Measurements from ENCODE around the gene CPED1. TPM values are rescaled to one million over a fixed set of nuclear protein-coding genes. Genes with fewer than 3 reads are reported as not detected.

Gene CPED1
- polyA plus RNA-seq, 1 donor from 2014 or later, result not detected

DNA sequence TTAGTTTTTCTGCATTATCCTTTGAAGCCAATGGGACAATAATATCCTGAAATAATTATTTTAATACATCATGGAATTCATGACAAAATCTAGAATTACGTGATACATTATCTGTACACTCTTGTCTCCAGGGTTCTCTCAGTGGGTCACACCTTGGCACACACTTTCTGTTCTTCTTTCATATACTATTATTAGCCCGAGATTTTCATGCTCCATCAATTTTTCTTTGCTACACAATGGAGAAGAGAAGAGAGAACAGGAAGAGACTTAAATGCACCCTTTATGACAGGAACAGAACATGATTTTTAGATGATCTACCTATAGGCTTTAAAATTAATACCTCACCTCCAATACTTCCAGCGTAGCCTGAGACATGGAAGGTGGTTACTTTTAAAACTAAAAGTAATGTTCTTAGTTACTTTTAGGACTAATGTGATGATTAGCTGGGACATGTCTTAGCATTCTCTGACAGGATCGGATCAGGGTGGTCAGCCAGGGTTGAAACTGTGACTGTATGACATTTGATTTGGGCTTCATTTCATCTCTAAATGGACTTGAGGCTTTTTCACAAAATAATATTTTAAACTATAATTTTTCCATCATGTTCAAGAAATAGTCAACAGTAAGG, 192.0 kb downstream of the CPED1 start:
- no peak overlapping the region for H3K4me3 ChIP-seq (ENCODE audit: low read length)
- no peaks in the 10 kb centered on the region for H3K9me2 ChIP-seq (ENCODE audit: insufficient read depth, low read length)
- no peak overlapping the region for H3K4me2 ChIP-seq (ENCODE audit: low read length)
- no peaks in the 10 kb centered on the region for H3K36me3 ChIP-seq (ENCODE audit: insufficient read depth, low read length)
- no peaks in the 10 kb centered on the region for H3K9me3 ChIP-seq (ENCODE audit: low read length)
- H4K20me1 ChIP-seq (ENCODE audit: insufficient read depth), result no peaks in the 10 kb centered on the region
- no peak overlapping the region for H2AFZ ChIP-seq (ENCODE audit: low read depth, low read length)
- no peak overlapping the region for H3K27ac ChIP-seq (ENCODE audit: low read length)
- H3F3A ChIP-seq (ENCODE audit: insufficient read depth, low read length, poor library complexity, severe bottlenecking), result no peaks in the 10 kb centered on the region
- no peak overlapping the region for H3K9ac ChIP-seq (ENCODE audit: low read length)
- TF ChIP-seq POLR2AphosphoS5 (IDR thresholded peaks at IDR 0.05) (no peak), EZH2 (IDR thresholded peaks at IDR 0.05; ENCODE audit: borderline replicate concordance, insufficient read depth, low read length, poor library complexity, severe bottlenecking) (no peak), RAD21 (conservative IDR thresholded peaks at IDR 0.05) (no peak), MXI1 (conservative IDR thresholded peaks at IDR 0.05; ENCODE audit: poor library complexity, severe bottlenecking) (no peak), SMC3 (conservative IDR thresholded peaks at IDR 0.05; ENCODE audit: poor library complexity) (no peak), TAF1 (IDR thresholded peaks at IDR 0.05; ENCODE audit: low read depth) (no peak), EP300 (conservative IDR thresholded peaks at IDR 0.05; ENCODE audit: poor library complexity, severe bottlenecking) (no peak), CTCF (IDR thresholded peaks at IDR 0.05; ENCODE audit: poor library complexity, severe bottlenecking) (no peak)
- TF ChIP-seq, protein P1, sequence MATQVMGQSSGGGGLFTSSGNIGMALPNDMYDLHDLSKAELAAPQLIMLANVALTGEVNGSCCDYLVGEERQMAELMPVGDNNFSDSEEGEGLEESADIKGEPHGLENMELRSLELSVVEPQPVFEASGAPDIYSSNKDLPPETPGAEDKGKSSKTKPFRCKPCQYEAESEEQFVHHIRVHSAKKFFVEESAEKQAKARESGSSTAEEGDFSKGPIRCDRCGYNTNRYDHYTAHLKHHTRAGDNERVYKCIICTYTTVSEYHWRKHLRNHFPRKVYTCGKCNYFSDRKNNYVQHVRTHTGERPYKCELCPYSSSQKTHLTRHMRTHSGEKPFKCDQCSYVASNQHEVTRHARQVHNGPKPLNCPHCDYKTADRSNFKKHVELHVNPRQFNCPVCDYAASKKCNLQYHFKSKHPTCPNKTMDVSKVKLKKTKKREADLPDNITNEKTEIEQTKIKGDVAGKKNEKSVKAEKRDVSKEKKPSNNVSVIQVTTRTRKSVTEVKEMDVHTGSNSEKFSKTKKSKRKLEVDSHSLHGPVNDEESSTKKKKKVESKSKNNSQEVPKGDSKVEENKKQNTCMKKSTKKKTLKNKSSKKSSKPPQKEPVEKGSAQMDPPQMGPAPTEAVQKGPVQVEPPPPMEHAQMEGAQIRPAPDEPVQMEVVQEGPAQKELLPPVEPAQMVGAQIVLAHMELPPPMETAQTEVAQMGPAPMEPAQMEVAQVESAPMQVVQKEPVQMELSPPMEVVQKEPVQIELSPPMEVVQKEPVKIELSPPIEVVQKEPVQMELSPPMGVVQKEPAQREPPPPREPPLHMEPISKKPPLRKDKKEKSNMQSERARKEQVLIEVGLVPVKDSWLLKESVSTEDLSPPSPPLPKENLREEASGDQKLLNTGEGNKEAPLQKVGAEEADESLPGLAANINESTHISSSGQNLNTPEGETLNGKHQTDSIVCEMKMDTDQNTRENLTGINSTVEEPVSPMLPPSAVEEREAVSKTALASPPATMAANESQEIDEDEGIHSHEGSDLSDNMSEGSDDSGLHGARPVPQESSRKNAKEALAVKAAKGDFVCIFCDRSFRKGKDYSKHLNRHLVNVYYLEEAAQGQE (IDR thresholded peaks at IDR 0.05; ENCODE audit: borderline replicate concordance), result no peak
- H3K79me2 ChIP-seq (replicated peaks; ENCODE audit: insufficient read depth, low read length), result no peaks in the 10 kb centered on the region
- no peaks in the 10 kb centered on the region for H3K27me3 ChIP-seq (ENCODE audit: insufficient read depth, low read depth, low read length)

DNA sequence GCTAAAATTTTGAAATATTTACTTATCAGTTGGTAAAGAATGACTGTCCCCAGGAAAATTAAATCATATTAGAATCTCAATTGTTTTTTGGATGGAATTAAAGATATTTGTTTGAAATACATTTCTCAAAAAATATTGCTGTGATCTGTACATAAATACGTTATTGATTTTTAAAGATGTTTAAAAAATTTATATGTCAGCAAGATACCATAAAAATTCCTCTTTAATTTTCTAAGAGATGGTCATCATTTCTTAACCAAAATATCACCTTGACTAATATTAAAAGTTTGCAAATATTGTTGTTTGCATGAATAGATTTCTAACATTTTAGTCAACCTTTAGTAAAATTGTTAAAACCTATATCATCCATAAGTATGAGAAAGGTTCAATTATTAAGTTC, 192.8 kb downstream of the CPED1 start:
- Histone ChIP-seq H3K9me3 (ENCODE audit: low read length) (no peaks in the 10 kb centered on the region), H2AFZ (ENCODE audit: low read depth, low read length) (no peak overlapping the region), H3K4me2 (ENCODE audit: low read length) (no peak overlapping the region), H3K9me2 (ENCODE audit: insufficient read depth, low read length) (no peaks in the 10 kb centered on the region), H3K27me3 (ENCODE audit: insufficient read depth, low read depth, low read length) (no peaks in the 10 kb centered on the region), H3K27ac (ENCODE audit: low read length) (no peak overlapping the region), H4K20me1 (ENCODE audit: insufficient read depth) (no peaks in the 10 kb centered on the region), H3K79me2 (replicated peaks; ENCODE audit: insufficient read depth, low read length) (no peaks in the 10 kb centered on the region), H3K9ac (ENCODE audit: low read length) (no peak overlapping the region), H3K4me3 (ENCODE audit: low read length) (no peak overlapping the region), H3K36me3 (ENCODE audit: insufficient read depth, low read length) (no peaks in the 10 kb centered on the region), H3F3A (ENCODE audit: insufficient read depth, low read length, poor library complexity, severe bottlenecking) (no peaks in the 10 kb centered on the region)
- TF ChIP-seq, protein P1 (IDR thresholded peaks at IDR 0.05; ENCODE audit: borderline replicate concordance), result no peak
- TF ChIP-seq EZH2 (IDR thresholded peaks at IDR 0.05; ENCODE audit: borderline replicate concordance, insufficient read depth, low read length, poor library complexity, severe bottlenecking) (no peak), SMC3 (conservative IDR thresholded peaks at IDR 0.05; ENCODE audit: poor library complexity) (no peak), RAD21 (conservative IDR thresholded peaks at IDR 0.05) (no peak), CTCF (IDR thresholded peaks at IDR 0.05; ENCODE audit: poor library complexity, severe bottlenecking) (no peak), MXI1 (conservative IDR thresholded peaks at IDR 0.05; ENCODE audit: poor library complexity, severe bottlenecking) (no peak), EP300 (conservative IDR thresholded peaks at IDR 0.05; ENCODE audit: poor library complexity, severe bottlenecking) (no peak), POLR2AphosphoS5 (IDR thresholded peaks at IDR 0.05) (no peak), TAF1 (IDR thresholded peaks at IDR 0.05; ENCODE audit: low read depth) (no peak)
